Panc1 (cell line): ENCODE results near the gene HOATZ. TPM values are rescaled to one million over a fixed set of nuclear protein-coding genes. Genes with fewer than 3 reads are reported as not detected.

Experiments used
- ATAC-seq: fragments of 200-7000 bp; cut with Tn5 transposase; 2 replicates; pipeline ENCODE4 v1.9.1; 2020; ENCODE audit warnings: mild to moderate bottlenecking, moderate library complexity
- BruUV-seq: library from RNA; stranded (reverse); fragments of 400-500 nt; replicated peaks from 2 replicates; lab custom pipeline; 2021; lab: Mats Ljungman, UMichigan
- CTCF ChIA-PET: fragments of 300-600 bp; sonication (Branson Sonifier 250); formaldehyde crosslinking; loops from one replicate; lab custom pipeline; 2022; ENCODE audit warnings: antibody characterized with exemption; lab: Charles Lee
- POLR2A ChIA-PET: fragments of 300-600 bp; sonication (Branson Sonifier 250); formaldehyde crosslinking; loops from one replicate; lab custom pipeline; 2022; ENCODE audit warnings: antibody characterized with exemption; lab: Charles Lee
- DNase-seq: peaks from one replicate; pipeline ENCODE4 v3.0.0-alpha.2; 2010; ENCODE audit warnings: low read depth, low spot score
- H3K27ac ChIP-seq: 2 replicates; pipeline ENCODE4 v1.5.1; 2011; ENCODE audit warnings: mild to moderate bottlenecking, low read length, inconsistent platforms
- H3K27me3 ChIP-seq: fragments of 200-500 bp; sonication (Bioruptor generic); 2 replicates; pipeline ENCODE4 v1.6.0; 2014; ENCODE audit warnings: low read length, inconsistent platforms; ENCODE audit not compliant: control insufficient read depth, insufficient read depth
- H3K36me3 ChIP-seq: fragments of 200-500 bp; sonication (Bioruptor generic); 2 replicates; pipeline ENCODE4 v1.5.1; 2014; ENCODE audit warnings: inconsistent platforms, mild to moderate bottlenecking, low read length, moderate library complexity; ENCODE audit not compliant: control insufficient read depth, insufficient read depth
- H3K4me1 ChIP-seq: 2 replicates; pipeline ENCODE4 v1.5.1; 2011; ENCODE audit warnings: inconsistent platforms, mild to moderate bottlenecking, low read length, moderate library complexity; ENCODE audit not compliant: control insufficient read depth, insufficient read depth
- H3K4me3 ChIP-seq, 2 experiments: 2 replicates each; pipeline ENCODE4 v1.5.1; 2011 to 2012; ENCODE audit warnings: low read depth in 2 of 2, low read length in 2 of 2, mild to moderate bottlenecking in 2 of 2, inconsistent platforms in 1 of 2, moderate library complexity in 1 of 2
- H3K9me3 ChIP-seq: fragments of 200-500 bp; sonication (Bioruptor generic); 2 replicates; pipeline ENCODE4 v1.5.1; 2014; ENCODE audit warnings: low read depth, mild to moderate bottlenecking, inconsistent platforms, low read length, moderate library complexity; ENCODE audit not compliant: control insufficient read depth, insufficient read depth
- POLR2AphosphoS5 ChIP-seq: IDR thresholded peaks from 2 replicates; pipeline ENCODE4 v1.6.1; 2012; ENCODE audit warnings: mild to moderate bottlenecking, low read depth, low read length, moderate library complexity
- SIN3A ChIP-seq: IDR thresholded peaks from 2 replicates; pipeline ENCODE4 v1.6.1; 2012; ENCODE audit warnings: low read depth, mild to moderate bottlenecking, low read length, moderate library complexity, borderline replicate concordance; ENCODE audit not compliant: insufficient read depth
- TCF7L2 ChIP-seq: IDR thresholded peaks from 2 replicates; pipeline ENCODE4 v1.6.1; 2011; ENCODE audit warnings: mild to moderate bottlenecking, low read depth, low read length, inconsistent platforms
- in situ Hi-C: cut with HindIII; loops from 2 replicates; pipeline ENCODE4 v1.10.0; 2016; ENCODE audit warnings: low sequenced_read_pairs, low pct_unique_long_range_greater_than_20kb
- intact Hi-C: fragments of 100-400 bp; cut with micrococcal nuclease; formaldehyde crosslinking; loops from one replicate; pipeline ENCODE4 v1.10.0; 2022; ENCODE audit not compliant: unreplicated experiment
- total RNA-seq: library from RNA; stranded (reverse); gene quantifications from one replicate; pipeline ENCODE4 v1.2.1, GENCODE V29; 2021; ENCODE audit not compliant: unreplicated experiment
- TF ChIP-seq, protein P1 (sequence below): fragments of 450-650 bp; IDR thresholded peaks from 2 replicates; pipeline ENCODE4 v1.5.1; 2017; ENCODE audit warnings: mild to moderate bottlenecking
- TF ChIP-seq, protein P2 (sequence below), 2 experiments: IDR thresholded peaks; 2 replicates each; pipeline ENCODE4 v1.6.1; 2011 to 2012; ENCODE audit warnings: low read depth in 2 of 2, control low read depth in 1 of 2, low read length in 1 of 2, mild to moderate bottlenecking in 1 of 2, moderate library complexity in 1 of 2; ENCODE audit not compliant: insufficient read depth in 1 of 2

Gene HOATZ
- total RNA-seq, 1 experiment from 2014 or later, result not detected

DNA sequence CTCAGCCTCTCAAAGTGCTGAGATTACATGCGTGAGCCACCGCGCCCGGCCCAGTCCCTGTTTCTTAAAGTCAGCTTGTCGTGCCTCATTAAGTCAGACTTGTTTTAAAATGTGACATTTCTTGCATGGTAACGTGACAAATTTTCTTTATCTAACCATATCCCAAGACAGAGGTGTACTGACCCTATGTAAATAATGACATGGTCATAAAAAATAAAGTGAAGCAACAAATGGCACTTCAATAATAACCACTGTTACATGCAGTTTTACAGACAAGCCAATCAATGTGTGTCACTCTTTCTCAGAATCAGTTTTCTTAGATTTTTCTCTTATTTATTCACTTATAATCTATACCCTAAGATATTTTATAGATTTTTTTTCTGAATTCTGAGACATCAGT lies 61.2 kb downstream of the HOATZ start:
- intact Hi-C loops (no loop called here), in situ Hi-C loops (no loop called here)
- Histone ChIP-seq H3K27me3 (no peaks in the 10 kb centered on the region), H3K36me3 (no peaks in the 10 kb centered on the region), H3K4me1 (no peaks in the 10 kb centered on the region), H3K9me3 (no peaks in the 10 kb centered on the region), H3K27ac (no peak overlapping the region), H3K4me3 (no peak overlapping the region)
- TF ChIP-seq, protein P1, sequence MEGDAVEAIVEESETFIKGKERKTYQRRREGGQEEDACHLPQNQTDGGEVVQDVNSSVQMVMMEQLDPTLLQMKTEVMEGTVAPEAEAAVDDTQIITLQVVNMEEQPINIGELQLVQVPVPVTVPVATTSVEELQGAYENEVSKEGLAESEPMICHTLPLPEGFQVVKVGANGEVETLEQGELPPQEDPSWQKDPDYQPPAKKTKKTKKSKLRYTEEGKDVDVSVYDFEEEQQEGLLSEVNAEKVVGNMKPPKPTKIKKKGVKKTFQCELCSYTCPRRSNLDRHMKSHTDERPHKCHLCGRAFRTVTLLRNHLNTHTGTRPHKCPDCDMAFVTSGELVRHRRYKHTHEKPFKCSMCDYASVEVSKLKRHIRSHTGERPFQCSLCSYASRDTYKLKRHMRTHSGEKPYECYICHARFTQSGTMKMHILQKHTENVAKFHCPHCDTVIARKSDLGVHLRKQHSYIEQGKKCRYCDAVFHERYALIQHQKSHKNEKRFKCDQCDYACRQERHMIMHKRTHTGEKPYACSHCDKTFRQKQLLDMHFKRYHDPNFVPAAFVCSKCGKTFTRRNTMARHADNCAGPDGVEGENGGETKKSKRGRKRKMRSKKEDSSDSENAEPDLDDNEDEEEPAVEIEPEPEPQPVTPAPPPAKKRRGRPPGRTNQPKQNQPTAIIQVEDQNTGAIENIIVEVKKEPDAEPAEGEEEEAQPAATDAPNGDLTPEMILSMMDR, result no peak
- TF ChIP-seq, protein P2, sequence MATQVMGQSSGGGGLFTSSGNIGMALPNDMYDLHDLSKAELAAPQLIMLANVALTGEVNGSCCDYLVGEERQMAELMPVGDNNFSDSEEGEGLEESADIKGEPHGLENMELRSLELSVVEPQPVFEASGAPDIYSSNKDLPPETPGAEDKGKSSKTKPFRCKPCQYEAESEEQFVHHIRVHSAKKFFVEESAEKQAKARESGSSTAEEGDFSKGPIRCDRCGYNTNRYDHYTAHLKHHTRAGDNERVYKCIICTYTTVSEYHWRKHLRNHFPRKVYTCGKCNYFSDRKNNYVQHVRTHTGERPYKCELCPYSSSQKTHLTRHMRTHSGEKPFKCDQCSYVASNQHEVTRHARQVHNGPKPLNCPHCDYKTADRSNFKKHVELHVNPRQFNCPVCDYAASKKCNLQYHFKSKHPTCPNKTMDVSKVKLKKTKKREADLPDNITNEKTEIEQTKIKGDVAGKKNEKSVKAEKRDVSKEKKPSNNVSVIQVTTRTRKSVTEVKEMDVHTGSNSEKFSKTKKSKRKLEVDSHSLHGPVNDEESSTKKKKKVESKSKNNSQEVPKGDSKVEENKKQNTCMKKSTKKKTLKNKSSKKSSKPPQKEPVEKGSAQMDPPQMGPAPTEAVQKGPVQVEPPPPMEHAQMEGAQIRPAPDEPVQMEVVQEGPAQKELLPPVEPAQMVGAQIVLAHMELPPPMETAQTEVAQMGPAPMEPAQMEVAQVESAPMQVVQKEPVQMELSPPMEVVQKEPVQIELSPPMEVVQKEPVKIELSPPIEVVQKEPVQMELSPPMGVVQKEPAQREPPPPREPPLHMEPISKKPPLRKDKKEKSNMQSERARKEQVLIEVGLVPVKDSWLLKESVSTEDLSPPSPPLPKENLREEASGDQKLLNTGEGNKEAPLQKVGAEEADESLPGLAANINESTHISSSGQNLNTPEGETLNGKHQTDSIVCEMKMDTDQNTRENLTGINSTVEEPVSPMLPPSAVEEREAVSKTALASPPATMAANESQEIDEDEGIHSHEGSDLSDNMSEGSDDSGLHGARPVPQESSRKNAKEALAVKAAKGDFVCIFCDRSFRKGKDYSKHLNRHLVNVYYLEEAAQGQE (IDR thresholded peaks at IDR 0.05; ENCODE audit: insufficient read depth in 1 of 2, low read depth in 2 of 2, low read length in 1 of 2), result no peak
- TF ChIP-seq TCF7L2 (no peak), POLR2AphosphoS5 (no peak), SIN3A (no peak)
- DNase-seq, result no peak
- ATAC-seq, result no peak
- ChIA-PET CTCF (no interaction called here), POLR2A (no interaction called here)
- no TSS peak for BruUV-seq

DNA sequence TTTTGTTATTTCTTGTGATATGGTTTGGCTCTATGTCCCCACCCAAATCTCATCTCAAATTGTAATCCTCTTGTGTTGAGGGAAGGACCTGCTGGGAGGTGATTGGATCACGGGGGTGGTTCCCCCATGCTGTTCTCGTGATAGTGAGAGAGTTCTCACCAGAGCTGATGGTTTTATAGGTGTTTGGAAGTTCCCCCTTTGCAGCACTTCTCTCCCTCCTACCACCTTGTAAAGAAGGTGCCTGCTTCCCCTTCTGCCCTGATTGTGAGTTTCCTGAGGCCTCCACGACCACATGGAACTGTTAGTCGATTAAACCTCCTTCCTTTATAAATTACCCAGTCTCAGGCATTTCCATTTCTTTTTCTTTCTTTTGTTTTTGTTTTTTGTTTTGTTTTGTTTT lies 63.2 kb downstream of the HOATZ start:
- CTCF ChIA-PET, result no interaction called here
- Histone ChIP-seq H3K9me3 (no peaks in the 10 kb centered on the region), H3K27ac (no peak overlapping the region), H3K4me3 (no peak overlapping the region), H3K27me3 (no peaks in the 10 kb centered on the region), H3K4me1 (no peaks in the 10 kb centered on the region), H3K36me3 (no peaks in the 10 kb centered on the region)
- in situ Hi-C loops, result no loop called here
- TF ChIP-seq, protein P1, result no peak
- TF ChIP-seq, protein P2 (IDR thresholded peaks at IDR 0.05; ENCODE audit: insufficient read depth in 1 of 2, low read depth in 2 of 2, low read length in 1 of 2), result no peak
- TF ChIP-seq POLR2AphosphoS5 (no peak), SIN3A (no peak), TCF7L2 (no peak)
- no peak for ATAC-seq
- no TSS peak for BruUV-seq
- POLR2A ChIA-PET, result no interaction called here
- no peak for DNase-seq
- intact Hi-C loops, result no loop called here
